ENCODE measurements around the gene RAG2.

Gene RAG2

DNA sequence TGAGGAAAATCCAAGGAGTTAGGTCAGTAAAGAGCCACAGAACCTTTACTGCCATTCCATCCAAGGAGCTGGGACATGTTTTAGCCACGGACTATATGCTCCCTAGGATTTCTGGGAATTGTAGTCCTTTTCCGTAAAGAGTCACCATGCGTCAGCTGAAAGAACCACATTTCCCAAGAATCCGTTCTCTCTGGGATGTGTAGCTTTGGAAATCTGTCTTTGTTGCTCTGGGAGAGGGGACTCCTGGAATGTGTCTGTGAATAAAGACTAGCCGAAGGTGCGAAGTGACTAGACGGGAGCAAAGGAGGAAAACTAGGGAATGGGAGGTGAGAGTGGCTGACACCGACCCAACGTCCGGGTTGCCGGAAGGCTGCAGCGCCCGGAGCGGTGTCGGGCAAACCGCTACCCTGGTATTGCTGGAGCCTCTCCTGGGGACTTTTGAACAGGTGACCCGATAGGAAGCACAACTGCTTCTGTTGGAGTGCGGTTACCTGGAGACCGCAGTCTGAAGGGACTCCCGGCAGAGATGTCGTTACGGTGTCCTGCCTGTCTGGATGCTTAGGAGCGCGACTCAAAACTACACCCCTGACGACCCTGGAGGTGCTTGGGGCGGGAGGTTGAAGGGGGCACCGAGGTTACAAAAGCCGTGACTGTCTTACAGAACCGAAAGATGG lies 3.6 kb downstream of the RAG2 start, which contains the start of gene IFTAP (continued):
- TF ChIP-seq ZNF426 (tag by site-specific recombination; IDR thresholded peaks at IDR 0.05), result no peak
- no peak for TF ChIP-seq ZNF677 (tag by site-specific recombination; IDR thresholded peaks at IDR 0.05)
- TF ChIP-seq, protein P1, sequence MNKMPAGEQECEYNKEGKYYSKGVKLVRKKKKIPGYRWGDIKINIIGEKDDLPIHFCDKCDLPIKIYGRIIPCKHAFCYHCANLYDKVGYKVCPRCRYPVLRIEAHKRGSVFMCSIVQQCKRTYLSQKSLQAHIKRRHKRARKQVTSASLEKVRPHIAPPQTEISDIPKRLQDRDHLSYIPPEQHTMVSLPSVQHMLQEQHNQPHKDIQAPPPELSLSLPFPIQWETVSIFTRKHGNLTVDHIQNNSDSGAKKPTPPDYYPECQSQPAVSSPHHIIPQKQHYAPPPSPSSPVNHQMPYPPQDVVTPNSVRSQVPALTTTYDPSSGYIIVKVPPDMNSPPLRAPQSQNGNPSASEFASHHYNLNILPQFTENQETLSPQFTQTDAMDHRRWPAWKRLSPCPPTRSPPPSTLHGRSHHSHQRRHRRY (tag by site-specific recombination; IDR thresholded peaks at IDR 0.05), result no peak
- TF ChIP-seq, protein P2, sequence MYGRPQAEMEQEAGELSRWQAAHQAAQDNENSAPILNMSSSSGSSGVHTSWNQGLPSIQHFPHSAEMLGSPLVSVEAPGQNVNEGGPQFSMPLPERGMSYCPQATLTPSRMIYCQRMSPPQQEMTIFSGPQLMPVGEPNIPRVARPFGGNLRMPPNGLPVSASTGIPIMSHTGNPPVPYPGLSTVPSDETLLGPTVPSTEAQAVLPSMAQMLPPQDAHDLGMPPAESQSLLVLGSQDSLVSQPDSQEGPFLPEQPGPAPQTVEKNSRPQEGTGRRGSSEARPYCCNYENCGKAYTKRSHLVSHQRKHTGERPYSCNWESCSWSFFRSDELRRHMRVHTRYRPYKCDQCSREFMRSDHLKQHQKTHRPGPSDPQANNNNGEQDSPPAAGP (tag by site-specific recombination; IDR thresholded peaks at IDR 0.05), result peak; percentile 79
- TF ChIP-seq ZBTB21 (tag by site-specific recombination; IDR thresholded peaks at IDR 0.05), result no peak
- TF ChIP-seq, protein P3, sequence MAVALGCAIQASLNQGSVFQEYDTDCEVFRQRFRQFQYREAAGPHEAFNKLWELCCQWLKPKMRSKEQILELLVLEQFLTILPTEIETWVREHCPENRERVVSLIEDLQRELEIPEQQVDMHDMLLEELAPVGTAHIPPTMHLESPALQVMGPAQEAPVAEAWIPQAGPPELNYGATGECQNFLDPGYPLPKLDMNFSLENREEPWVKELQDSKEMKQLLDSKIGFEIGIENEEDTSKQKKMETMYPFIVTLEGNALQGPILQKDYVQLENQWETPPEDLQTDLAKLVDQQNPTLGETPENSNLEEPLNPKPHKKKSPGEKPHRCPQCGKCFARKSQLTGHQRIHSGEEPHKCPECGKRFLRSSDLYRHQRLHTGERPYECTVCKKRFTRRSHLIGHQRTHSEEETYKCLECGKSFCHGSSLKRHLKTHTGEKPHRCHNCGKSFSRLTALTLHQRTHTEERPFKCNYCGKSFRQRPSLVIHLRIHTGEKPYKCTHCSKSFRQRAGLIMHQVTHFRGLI (tag by site-specific recombination; IDR thresholded peaks at IDR 0.05), result no peak
- TF ChIP-seq SP3 (tag by site-specific recombination; IDR thresholded peaks at IDR 0.05), result peak; percentile 62
- TF ChIP-seq, protein P4, sequence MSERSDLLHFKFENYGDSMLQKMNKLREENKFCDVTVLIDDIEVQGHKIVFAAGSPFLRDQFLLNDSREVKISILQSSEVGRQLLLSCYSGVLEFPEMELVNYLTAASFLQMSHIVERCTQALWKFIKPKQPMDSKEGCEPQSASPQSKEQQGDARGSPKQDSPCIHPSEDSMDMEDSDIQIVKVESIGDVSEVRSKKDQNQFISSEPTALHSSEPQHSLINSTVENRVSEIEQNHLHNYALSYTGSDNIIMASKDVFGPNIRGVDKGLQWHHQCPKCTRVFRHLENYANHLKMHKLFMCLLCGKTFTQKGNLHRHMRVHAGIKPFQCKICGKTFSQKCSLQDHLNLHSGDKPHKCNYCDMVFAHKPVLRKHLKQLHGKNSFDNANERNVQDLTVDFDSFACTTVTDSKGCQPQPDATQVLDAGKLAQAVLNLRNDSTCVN (tag by site-specific recombination; optimal IDR thresholded peaks at IDR 0.05), result no peak
- TF ChIP-seq HOXA7 (CRISPR knock-in tag; IDR thresholded peaks at IDR 0.05; ENCODE audit: borderline replicate concordance), result no peak
- peak; percentile 62 for TF ChIP-seq ZNF561 (tag by site-specific recombination; IDR thresholded peaks at IDR 0.05; ENCODE audit: borderline replicate concordance)
- peak; percentile 58; the same call in 1 of the 2 replicates for TF ChIP-seq ZNF600 (tag by site-specific recombination; IDR thresholded peaks at IDR 0.05)
- TF ChIP-seq, protein P5, sequence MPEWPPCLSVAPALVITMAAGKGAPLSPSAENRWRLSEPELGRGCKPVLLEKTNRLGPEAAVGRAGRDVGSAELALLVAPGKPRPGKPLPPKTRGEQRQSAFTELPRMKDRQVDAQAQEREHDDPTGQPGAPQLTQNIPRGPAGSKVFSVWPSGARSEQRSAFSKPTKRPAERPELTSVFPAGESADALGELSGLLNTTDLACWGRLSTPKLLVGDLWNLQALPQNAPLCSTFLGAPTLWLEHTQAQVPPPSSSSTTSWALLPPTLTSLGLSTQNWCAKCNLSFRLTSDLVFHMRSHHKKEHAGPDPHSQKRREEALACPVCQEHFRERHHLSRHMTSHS (tag by site-specific recombination; IDR thresholded peaks at IDR 0.05), result no peak
- TF ChIP-seq, protein P6, sequence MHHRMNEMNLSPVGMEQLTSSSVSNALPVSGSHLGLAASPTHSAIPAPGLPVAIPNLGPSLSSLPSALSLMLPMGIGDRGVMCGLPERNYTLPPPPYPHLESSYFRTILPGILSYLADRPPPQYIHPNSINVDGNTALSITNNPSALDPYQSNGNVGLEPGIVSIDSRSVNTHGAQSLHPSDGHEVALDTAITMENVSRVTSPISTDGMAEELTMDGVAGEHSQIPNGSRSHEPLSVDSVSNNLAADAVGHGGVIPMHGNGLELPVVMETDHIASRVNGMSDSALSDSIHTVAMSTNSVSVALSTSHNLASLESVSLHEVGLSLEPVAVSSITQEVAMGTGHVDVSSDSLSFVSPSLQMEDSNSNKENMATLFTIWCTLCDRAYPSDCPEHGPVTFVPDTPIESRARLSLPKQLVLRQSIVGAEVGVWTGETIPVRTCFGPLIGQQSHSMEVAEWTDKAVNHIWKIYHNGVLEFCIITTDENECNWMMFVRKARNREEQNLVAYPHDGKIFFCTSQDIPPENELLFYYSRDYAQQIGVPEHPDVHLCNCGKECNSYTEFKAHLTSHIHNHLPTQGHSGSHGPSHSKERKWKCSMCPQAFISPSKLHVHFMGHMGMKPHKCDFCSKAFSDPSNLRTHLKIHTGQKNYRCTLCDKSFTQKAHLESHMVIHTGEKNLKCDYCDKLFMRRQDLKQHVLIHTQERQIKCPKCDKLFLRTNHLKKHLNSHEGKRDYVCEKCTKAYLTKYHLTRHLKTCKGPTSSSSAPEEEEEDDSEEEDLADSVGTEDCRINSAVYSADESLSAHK (tag by site-specific recombination; IDR thresholded peaks at IDR 0.05), result no peak; the same call in 1 of the 2 replicates
- TF ChIP-seq, protein P7, sequence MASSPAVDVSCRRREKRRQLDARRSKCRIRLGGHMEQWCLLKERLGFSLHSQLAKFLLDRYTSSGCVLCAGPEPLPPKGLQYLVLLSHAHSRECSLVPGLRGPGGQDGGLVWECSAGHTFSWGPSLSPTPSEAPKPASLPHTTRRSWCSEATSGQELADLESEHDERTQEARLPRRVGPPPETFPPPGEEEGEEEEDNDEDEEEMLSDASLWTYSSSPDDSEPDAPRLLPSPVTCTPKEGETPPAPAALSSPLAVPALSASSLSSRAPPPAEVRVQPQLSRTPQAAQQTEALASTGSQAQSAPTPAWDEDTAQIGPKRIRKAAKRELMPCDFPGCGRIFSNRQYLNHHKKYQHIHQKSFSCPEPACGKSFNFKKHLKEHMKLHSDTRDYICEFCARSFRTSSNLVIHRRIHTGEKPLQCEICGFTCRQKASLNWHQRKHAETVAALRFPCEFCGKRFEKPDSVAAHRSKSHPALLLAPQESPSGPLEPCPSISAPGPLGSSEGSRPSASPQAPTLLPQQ (tag by site-specific recombination; IDR thresholded peaks at IDR 0.05), result peak; percentile 78
- TF ChIP-seq ZNF394 (tag by site-specific recombination; IDR thresholded peaks at IDR 0.05; ENCODE audit: borderline replicate concordance), result peak; percentile 50; the same call in 1 of the 2 replicates
- TF ChIP-seq ZNF585B (tag by site-specific recombination; IDR thresholded peaks at IDR 0.05), result no peak
- TF ChIP-seq OSR2 (tag by site-specific recombination; IDR thresholded peaks at IDR 0.05), result no peak; the same call in 1 of the 2 replicates
- peak; percentile 64; the same call in 1 of the 2 replicates for TF ChIP-seq ZNF24 (tag by site-specific recombination; IDR thresholded peaks at IDR 0.05)
- no peak for TF ChIP-seq ZNF140 (tag by site-specific recombination; IDR thresholded peaks at IDR 0.05)
- no peak for TF ChIP-seq ZNF221 (tag by site-specific recombination; IDR thresholded peaks at IDR 0.05; ENCODE audit: borderline replicate concordance)
- no peak for TF ChIP-seq GLIS2 (tag by site-specific recombination; IDR thresholded peaks at IDR 0.05)
- no peak for TF ChIP-seq ZNF473 (tag by site-specific recombination; IDR thresholded peaks at IDR 0.05)
- TF ChIP-seq, protein P8, sequence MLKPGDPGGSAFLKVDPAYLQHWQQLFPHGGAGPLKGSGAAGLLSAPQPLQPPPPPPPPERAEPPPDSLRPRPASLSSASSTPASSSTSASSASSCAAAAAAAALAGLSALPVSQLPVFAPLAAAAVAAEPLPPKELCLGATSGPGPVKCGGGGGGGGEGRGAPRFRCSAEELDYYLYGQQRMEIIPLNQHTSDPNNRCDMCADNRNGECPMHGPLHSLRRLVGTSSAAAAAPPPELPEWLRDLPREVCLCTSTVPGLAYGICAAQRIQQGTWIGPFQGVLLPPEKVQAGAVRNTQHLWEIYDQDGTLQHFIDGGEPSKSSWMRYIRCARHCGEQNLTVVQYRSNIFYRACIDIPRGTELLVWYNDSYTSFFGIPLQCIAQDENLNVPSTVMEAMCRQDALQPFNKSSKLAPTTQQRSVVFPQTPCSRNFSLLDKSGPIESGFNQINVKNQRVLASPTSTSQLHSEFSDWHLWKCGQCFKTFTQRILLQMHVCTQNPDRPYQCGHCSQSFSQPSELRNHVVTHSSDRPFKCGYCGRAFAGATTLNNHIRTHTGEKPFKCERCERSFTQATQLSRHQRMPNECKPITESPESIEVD (tag by site-specific recombination; IDR thresholded peaks at IDR 0.05), result no peak
- no peak for TF ChIP-seq ZNF530 (tag by site-specific recombination; IDR thresholded peaks at IDR 0.05; ENCODE audit: low read depth)
